ENCODE data around the gene TP53TG5.

TP53TG5 gene

GRCh38 chr20:45409521-45410272 is 31.6 kb upstream of the TP53TG5 start:
- Histone ChIP-seq H3K9me3 (ENCODE audit: control insufficient read depth, insufficient read depth, low read length) (no peaks in the 10 kb centered on the region), H3K4me3 (ENCODE audit: low read length) (no peak overlapping the region), H3K4me1 (ENCODE audit: control insufficient read depth, low read length) (peaks cover 29% of the 10 kb centered on the region), H3K27me3 (ENCODE audit: control insufficient read depth, low read length) (peaks cover 22% of the 10 kb centered on the region), H4K20me1 (ENCODE audit: control insufficient read depth, insufficient read depth, low read depth, low read length) (no peaks in the 10 kb centered on the region), H3K9me2 (replicated peaks; ENCODE audit: control insufficient read depth, low read length) (no peaks in the 10 kb centered on the region), H3K4me2 (ENCODE audit: low read length) (no peak overlapping the region), H3K36me3 (ENCODE audit: control insufficient read depth, low read length) (no peaks in the 10 kb centered on the region), H3K79me2 (ENCODE audit: control insufficient read depth, low read length) (no peaks in the 10 kb centered on the region), H3K27ac (ENCODE audit: low read depth, low read length) (no peak overlapping the region), H3F3A (ENCODE audit: control insufficient read depth, insufficient read depth) (peaks cover 2% of the 10 kb centered on the region)
- TF ChIP-seq, protein P1, sequence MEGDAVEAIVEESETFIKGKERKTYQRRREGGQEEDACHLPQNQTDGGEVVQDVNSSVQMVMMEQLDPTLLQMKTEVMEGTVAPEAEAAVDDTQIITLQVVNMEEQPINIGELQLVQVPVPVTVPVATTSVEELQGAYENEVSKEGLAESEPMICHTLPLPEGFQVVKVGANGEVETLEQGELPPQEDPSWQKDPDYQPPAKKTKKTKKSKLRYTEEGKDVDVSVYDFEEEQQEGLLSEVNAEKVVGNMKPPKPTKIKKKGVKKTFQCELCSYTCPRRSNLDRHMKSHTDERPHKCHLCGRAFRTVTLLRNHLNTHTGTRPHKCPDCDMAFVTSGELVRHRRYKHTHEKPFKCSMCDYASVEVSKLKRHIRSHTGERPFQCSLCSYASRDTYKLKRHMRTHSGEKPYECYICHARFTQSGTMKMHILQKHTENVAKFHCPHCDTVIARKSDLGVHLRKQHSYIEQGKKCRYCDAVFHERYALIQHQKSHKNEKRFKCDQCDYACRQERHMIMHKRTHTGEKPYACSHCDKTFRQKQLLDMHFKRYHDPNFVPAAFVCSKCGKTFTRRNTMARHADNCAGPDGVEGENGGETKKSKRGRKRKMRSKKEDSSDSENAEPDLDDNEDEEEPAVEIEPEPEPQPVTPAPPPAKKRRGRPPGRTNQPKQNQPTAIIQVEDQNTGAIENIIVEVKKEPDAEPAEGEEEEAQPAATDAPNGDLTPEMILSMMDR (IDR thresholded peaks at IDR 0.05; ENCODE audit: low read depth, low read length, poor library complexity, severe bottlenecking), result no peak
- no peak for TF ChIP-seq EZH2phosphoT487 (IDR thresholded peaks at IDR 0.05; ENCODE audit: borderline replicate concordance, low read length)

DNA sequence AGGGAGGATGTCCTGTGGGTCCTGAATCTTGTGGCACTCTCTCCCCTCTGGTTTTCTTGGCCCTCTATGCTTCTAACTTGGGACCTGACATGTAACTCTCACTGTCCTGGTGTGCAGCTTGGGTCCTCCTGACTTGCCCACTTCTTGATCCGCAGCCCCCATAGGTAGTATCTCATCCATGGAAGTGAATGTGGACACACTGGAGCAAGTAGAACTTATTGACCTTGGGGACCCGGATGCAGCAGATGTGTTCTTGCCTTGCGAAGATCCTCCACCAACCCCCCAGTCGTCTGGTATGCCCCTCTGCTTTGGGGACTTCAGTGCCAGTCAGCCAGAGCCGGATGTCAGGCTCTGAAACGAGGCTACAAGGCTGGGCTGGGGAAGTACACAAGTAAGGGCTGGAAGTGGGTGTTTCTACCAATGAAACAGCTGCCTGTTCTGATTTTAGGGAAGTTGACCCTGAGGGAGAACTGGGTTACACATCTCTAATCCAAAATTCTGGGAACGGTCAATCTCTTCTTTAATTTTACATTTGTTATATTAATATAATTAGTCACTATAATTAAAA is 30.6 kb upstream of the TP53TG5 start:
- TF ChIP-seq, protein P1 (IDR thresholded peaks at IDR 0.05; ENCODE audit: low read depth, low read length, poor library complexity, severe bottlenecking), result no peak
- TF ChIP-seq EZH2phosphoT487 (IDR thresholded peaks at IDR 0.05; ENCODE audit: borderline replicate concordance, low read length), result no peak
- H4K20me1 ChIP-seq (ENCODE audit: control insufficient read depth, insufficient read depth, low read depth, low read length), result no peaks in the 10 kb centered on the region
- no peak overlapping the region for H3K4me3 ChIP-seq (ENCODE audit: low read length)
- no peaks in the 10 kb centered on the region for H3K79me2 ChIP-seq (ENCODE audit: control insufficient read depth, low read length)
- no peak overlapping the region for H3K4me2 ChIP-seq (ENCODE audit: low read length)
- H3K36me3 ChIP-seq (ENCODE audit: control insufficient read depth, low read length), result no peaks in the 10 kb centered on the region
- H3K9me3 ChIP-seq (ENCODE audit: control insufficient read depth, insufficient read depth, low read length), result no peaks in the 10 kb centered on the region
- H3K9me2 ChIP-seq (replicated peaks; ENCODE audit: control insufficient read depth, low read length), result no peaks in the 10 kb centered on the region
- peaks cover 8% of the 10 kb centered on the region for H3F3A ChIP-seq (ENCODE audit: control insufficient read depth, insufficient read depth)
- H3K27me3 ChIP-seq (ENCODE audit: control insufficient read depth, low read length), result peaks cover 25% of the 10 kb centered on the region
- no peak overlapping the region for H3K27ac ChIP-seq (ENCODE audit: low read depth, low read length)
- peaks cover 20% of the 10 kb centered on the region for H3K4me1 ChIP-seq (ENCODE audit: control insufficient read depth, low read length)

DNA sequence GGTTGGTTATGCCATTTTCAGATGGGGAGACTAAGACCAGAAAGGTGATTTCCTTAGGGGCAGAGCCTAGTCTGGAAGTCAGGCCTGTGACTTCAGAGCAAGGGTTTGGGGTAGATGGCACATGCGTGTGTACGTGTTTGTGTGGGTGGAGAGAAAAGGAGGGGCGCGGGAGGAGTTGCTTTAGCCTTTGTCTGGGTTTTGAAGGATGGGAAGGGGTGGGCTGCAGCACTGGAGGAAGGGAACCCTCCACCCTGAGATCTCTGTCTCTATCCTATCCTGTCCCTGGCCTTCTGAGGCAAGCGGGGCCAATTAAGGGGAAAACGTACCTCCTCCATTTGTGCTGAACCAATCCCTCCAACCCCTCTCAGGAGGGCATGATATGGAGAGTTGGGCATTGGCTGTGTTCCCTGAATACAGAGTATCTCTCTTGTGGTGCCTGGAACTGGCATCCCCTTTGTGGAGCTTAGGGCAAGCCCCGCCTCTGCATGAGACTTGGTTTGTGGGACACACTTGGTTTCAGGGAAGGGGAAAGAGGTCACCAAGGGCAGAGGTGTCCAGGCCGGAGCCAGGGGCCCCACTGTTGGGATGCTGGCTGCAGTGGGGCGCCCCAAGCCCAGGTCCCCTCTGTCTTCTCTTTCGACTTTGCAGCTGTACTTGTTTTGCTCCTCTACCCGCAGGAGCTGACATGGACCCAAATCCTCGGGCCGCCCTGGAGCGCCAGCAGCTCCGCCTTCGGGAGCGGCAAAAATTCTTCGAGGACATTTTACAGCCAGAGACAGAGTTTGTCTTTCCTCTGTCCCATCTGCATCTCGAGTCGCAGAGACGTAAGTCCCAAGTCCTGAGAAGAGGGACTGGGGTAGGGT is 29.9 kb upstream of the TP53TG5 start, which contains the start of gene DBNDD2:
TSS of gene DBNDD2 (plus strand) at position 507 of the 863 bp plus-strand sequence. CDS start at position 686, 179 bp downstream.
- peak within 1 kb of the TSS; percentile 97 for H3K4me2 ChIP-seq (ENCODE audit: low read length)
- H3K27me3 ChIP-seq (ENCODE audit: control insufficient read depth, low read length), result peaks cover 25% of the 10 kb centered on the region
- H3K4me1 ChIP-seq (ENCODE audit: control insufficient read depth, low read length), result peaks cover 20% of the 10 kb centered on the region
- no peaks in the 10 kb centered on the region for H4K20me1 ChIP-seq (ENCODE audit: control insufficient read depth, insufficient read depth, low read depth, low read length)
- no peak for TF ChIP-seq EZH2phosphoT487 (IDR thresholded peaks at IDR 0.05; ENCODE audit: borderline replicate concordance, low read length)
- TF ChIP-seq, protein P1 (IDR thresholded peaks at IDR 0.05; ENCODE audit: low read depth, low read length, poor library complexity, severe bottlenecking), result no peak
- no peaks in the 10 kb centered on the region for H3K9me2 ChIP-seq (replicated peaks; ENCODE audit: control insufficient read depth, low read length)
- no peaks in the 10 kb centered on the region for H3K36me3 ChIP-seq (ENCODE audit: control insufficient read depth, low read length)
- peaks cover 8% of the 10 kb centered on the region for H3F3A ChIP-seq (ENCODE audit: control insufficient read depth, insufficient read depth)
- no peaks in the 10 kb centered on the region for H3K9me3 ChIP-seq (ENCODE audit: control insufficient read depth, insufficient read depth, low read length)
- no peak within 1 kb of the TSS for H3K27ac ChIP-seq (ENCODE audit: low read depth, low read length)
- peak within 1 kb of the TSS; percentile 87 for H3K4me3 ChIP-seq (ENCODE audit: low read length)
- no peaks in the 10 kb centered on the region for H3K79me2 ChIP-seq (ENCODE audit: control insufficient read depth, low read length)

Data from DOHH2 (cell line).